Measurements from ENCODE around the gene CIC.
"Not testable (repeated sequence)": the region's sequence is repeated elsewhere in the genome, so short reads cannot be mapped to it uniquely, and the experiment has no call there.

CIC gene

DNA sequence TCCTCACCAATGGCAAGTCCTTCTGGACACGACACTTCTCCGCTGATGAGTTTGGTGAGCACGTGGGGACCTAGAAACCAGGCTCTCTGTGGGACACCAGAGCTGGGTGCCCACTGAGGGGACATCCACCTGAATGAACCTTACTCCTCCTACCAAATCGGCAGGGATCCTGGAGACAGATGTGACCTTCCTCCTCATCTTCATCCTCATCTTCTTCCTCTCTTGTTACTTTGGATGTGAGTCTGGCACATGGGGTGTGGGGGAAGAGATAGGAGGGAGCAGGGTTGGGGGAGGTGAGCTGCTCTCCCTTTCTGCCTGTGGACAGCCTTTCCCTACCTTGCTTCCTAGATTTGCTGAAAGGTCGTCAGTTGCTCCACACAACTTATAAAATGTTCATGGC is 46.0 kb downstream of the CIC start:
- DNase-seq: no peak

DNA sequence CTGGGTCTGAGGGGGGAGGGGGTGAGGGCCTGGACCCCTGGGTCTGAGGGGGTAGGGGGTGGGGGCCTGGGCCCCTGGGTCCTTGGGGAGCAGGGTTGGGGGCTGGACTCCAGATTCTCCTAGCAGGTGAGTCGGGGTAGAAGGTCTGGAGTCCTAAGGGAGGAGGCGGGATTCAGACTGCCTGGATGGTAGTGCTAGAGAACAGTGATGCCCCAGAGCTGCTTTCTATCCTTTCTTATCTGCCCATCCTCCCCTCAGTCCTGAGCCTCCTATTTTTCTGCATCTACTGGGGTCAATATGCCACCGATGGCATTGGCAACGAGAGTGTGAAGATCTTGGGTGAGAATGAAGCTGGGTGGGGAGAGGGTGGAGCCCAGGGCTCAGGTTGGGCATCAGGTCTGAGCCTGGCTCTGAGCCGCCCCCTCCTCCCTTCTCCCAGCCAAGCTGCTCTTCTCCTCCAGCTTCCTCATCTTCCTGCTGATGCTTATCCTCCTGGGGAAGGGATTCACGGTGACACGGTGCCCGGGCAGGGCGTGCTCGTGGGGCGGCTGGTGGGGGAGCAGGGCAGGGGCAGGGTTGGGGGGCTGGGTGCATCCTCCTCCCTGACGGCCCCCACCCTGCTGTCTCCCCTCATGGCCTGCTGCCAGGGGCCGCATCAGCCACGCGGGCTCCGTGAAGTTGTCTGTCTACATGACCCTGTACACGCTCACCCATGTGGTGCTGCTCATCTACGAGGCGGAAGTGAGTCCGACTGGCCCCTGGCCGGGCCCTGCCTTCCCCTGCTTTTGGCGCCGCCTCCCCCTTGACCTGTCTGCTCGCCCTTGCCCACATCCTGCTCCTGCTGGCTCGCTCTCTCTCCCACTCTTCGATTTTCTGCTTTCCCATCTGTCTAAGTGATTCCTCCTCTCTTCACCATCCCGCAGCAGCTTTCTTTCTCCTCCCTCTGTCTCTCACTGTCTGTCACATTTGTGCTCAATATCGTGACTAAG is 47.5 kb downstream of the CIC start:
- no peak for DNase-seq

DNA sequence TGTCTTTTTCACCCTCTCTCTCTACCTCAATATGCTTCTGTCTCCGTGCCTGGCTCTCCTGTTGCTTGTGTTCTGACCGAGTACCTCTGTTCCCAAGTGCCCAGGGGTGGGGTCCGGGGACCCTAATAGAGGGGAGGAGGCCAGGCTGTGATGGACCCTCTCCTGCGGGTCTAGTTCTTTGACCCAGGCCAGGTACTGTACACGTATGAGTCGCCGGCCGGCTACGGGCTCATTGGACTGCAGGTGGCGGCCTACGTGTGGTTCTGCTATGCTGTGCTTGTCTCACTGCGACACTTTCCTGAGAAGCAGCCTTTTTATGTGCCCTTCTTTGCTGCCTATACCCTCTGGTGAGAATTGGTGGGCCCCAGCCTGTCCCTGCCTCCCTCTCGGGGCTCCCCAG is 48.5 kb downstream of the CIC start:
- no peak for DNase-seq

DNA sequence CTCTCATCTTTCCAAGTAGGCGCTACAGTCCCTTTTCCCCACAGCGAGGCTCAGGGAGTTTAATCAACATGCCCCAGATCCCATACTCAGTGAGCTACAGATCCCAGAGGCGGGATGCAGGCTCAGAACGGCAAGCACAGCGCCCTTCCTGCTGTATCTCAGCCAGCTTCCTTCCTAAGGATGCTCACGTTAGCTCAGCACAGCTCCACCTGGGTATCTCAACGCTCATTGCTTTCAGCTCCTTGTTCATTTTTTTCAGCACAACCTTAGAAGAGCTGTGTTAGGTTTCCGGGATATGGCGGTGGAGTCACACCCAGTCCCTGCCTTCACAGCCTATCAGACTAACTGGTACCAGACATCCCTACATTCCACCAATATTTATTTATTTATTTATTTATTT is 53.3 kb downstream of the CIC start:
- DNase-seq: no peak

DNA sequence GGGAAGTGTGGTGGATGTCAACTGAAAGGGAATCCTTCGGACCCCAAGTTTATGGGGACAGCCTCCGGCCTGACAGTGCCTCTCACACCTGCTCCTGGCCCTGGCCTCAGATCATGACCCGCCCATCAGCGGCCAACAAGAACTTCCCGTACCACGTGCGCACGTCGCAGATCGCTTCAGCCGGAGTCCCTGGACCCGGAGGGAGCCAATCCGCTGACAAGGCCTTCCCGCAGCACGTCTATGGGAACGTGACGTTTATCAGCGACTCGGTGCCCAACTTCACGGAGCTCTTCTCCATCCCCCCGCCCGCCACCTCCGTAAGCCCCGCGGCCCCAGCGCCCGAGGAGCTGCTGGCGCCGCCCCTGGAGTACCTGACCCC is 54.4 kb downstream of the CIC start:
- no peak for DNase-seq

DNA sequence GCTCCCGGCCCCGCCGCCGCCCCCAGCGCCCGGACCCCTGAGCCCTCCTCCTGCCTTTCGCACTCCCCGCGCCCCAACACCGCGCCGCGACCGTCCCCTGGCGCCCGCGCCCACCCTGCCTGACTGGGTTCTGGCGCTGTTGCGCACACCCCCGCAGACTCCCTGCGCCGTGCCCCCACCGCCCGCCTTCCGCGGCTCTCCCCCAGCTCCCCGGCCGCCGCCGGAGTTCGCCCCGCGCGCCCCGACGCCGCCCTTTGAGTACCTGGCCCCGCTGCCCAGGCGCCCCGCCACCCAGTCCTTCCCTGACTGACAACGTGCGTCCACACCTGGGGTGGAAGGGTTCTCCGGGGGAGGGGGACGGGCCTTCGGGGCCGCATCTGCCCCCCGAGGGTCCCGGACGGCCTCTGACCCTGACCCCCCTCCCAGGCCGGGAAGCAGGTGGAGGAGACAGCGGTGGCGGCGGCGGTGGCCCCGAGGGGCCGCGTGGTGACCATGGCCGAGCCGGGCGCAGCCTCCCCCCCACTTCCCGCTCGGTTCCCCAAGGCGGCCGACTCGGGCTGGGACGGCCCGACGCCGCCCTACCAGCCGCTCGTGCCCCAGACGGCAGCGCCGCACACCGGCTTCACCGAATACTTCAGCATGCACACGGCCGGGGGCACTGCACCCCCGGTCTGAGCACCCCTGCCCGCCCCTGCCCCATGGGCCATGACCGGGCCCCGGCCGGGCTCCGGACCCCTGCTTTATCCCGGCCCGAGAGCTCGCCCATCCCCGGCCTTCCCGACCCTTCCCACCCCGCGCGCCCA is 55.0 kb downstream of the CIC start:
- no peak for DNase-seq

DNA sequence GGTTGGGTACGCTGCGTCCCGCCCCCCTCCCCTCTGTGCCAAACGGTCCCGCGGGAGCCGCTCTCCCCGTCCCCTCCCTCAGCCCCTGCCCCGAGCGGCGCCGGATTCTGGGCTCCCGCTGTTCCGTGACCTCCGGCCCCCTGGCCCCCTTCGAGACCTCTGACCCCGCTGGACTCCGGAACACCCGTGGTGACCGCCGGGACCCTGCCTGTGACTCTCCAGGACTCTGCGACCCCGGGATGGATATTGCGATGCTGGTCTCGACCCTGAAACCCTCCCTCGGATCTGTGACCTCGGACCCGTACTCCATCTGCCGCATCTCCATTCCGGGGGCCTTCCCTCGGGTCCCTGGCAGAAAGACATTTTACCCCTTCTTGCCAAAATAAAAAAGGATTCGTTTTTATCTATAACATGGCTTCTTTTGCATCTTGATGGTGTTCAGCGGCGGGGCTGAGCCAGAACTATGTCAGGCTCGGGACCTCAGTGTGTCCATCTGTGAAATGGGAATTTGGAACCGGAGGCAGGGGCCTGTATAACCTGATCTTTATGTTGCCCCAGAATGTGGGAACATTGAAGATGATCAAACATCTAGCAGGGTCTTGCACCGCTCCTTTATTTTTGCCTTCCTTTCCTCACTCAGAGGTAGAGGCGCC is 55.7 kb downstream of the CIC start:
- DNase-seq: no peak

DNA sequence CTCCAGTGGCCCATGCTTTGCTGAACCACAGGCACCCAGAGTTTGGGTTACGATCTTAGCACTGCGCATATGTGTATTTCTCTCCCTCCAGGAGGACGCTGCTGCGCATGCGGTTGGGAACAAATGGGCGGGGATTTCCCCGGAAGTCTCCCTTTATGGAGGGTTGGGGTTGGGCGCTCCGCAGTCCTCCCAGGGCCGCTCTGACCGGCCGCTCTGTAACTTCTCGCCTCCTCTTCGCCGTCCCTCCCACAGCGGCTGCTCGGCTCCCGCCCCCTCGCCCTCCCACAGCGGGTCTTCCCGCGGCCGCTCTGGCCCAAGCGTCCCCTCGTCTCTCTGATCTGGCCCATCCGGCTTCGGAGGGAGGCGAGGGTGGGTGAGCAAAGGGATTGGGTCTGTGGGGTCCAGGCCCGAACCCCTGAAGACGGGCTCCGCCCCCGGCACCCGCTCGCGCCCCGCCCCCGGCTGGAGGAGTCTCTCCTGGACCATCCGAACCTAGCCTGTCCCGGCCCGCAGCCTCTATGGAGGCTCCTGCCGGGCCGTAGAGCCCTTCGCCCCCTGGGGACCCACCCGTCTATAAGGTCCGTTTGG is 56.4 kb downstream of the CIC start, which contains the start of gene MEGF8:
Gene MEGF8 (plus strand): TSS at position 328 of the 588 bp plus-strand sequence. CDS start 609 bp downstream, outside the sequence.
- peak; percentile 99 for DNase-seq

DNA sequence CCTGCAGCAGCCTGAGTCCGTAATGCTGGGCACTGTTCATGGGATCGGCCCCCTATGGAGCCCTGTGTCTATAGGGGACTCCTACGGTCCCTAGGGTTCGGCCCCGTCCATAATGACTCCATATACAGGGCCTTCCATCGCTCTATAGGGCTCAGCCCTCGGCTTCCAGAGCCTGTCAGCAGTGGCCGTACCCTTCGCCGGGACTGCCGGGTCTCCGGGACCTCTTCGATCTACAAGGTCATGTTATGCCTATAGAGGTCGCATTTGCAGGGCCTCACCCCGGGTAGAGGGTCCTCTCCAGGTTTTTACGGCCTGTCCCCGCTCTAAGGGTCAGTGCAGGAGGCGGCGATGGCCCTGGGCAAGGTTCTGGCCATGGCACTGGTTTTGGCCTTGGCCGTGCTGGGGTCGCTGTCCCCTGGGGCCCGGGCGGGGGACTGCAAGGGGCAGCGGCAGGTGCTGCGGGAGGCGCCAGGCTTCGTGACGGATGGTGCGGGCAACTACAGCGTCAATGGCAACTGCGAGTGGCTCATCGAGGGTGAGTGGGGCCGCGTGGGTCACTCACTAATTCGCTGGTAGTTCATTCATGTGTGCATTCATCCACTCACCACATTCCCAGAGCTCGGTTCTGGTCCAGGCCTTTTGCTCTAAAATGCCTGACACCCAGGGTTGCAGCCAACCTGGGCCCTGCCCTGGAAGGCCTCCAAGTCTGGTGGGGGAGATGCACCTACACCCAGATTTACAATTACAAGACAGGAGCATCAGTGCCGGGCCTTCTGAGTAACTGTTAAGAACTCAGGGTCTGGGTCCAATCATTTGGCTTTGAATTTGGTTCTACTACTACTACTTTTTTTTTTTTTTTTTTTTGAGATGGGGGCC is 57.1 kb downstream of the CIC start:
- peak; percentile 38 for DNase-seq

DNA sequence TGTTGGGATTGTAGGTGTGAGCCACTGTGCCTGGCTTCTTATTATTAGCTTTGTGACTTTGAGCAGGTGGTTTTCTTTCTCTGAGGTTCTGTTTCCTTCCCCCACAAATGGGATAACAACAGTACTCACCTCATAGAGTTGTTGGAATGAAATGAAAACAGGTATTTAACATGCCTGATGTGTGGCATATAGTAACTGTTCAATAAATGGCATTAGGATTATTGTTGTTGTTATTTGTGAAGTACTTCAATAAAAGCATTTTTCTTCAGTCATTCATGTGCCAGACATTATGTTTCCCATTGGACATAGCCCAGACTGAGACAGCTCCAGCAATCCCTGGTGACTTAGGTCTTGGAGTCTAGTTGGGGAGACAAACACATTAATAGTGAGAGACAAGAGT is 57.9 kb downstream of the CIC start:
- no peak for DNase-seq

DNA sequence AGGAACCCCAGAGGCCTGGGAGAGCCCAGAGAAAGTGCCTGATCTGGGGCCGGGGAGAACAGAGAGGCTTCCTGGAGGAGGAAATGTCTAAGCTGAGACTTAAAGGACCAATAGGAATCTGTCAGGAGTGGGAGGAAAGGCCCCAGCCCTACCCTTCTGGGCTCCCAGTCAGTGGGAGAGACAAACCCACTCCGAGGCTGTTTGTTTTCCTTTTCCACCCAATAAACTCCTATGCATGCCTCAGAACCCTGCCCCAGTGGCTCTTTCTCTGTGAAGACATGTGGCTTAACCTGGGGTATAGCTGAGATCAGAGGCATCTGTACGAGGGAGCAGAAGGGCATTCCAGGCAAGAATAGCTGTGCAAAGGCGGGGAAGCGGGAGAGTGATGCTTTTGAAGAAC is 58.3 kb downstream of the CIC start:
- DNase-seq: no peak

DNA sequence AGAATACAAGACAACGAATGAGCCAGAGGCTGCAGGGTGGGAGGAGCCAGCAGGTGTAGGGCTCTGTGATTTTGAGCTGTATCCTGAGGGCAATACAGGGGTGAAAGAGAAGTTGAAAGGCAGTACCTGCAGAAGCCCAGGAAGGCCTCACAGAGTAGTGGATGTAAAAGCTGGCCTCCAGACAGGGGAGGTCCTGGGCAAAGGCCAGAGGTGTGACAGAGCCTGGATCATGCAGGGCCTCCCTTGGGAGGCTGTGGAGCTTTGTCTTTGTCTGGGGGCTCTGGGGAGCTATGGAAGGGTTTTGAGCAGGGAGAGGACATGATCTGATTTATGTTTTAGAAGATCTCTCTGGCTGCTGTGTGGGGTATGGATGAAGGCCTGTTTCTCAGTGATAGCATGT is 59.1 kb downstream of the CIC start:
- DNase-seq: no peak

DNA sequence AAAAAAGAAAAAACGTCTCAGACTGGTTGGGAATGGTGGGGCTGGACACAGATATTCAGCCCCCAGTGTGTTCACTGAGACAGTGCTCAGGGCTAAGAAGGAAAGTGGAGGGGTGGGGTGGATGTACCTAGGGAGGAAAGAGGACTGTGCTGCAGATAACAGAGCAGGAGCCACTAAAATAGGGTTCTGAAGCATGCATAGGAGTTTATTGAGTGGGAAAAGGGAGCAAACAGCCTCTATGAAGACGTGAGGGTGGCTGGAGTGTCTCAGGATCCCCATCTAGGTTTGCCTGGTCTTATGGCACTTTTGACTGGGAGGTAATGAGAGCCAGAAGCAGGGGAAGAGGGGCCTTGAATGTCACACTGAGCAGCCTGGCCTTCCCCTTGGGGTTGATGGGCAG is 59.8 kb downstream of the CIC start:
- DNase-seq: no peak

DNA sequence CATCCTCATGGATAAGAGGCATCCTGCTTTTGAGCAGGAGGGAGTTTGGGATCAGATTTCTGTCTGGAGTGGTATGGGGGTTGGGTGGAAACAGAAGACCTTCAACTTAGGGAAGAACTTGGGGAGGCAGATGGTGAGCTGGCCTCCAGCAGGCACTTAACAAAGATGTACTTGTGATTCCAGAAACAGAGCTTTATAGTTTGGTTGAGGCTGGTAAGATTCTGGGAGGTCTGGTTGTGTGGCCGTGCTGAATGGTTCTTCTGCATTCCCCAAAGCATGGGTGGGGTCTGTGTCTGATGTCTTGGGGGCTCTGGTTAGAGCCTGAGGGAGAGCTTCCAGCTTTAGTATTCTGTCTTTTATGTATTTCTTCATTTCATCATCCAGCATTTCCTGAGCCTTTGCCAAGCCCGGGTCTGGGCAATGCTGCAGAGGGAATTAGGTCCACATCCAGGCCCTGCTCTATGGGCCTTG is 61.2 kb downstream of the CIC start:
- DNase-seq: no peak

DNA sequence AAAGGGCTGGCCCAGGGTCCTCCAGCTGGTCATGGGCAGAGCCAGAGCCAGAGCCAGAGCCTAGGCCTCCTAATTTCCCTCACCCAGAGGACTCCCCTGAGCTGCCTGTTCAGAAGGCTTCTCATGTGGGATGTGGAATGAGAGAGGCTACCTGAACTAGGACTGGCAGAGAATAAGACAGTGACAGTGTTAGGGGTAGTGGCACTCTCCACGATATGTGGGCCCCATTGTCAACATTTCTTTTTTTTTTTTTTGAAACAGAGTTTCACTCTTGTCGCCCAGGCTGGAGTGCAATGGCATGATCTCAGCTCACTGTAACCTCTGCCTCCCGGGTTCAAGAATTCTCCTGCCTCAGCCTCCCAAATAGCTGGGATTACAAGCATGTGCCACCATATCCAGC is 62.3 kb downstream of the CIC start:
- not testable (repeated sequence) for DNase-seq

DNA sequence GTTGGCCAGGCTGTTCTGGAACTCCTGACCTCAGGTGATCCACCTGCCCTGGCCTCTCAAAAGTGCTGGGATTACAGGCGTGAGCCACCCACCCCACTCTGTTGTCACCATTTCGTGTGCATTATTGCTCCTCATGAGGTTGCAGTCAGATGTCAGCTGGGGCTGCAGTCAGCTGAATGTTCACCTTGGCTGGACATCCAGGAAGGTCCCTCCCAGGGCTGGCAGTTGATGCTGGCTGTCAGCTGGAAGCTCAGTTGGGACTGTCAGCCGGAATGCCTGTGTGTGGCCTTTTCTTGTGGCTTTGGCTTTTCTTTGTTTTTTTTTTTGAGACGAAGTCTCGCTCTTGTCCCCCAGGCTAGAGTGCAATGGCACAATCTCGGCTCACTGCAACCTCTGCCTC is 63.0 kb downstream of the CIC start:
- no peak for DNase-seq

DNA sequence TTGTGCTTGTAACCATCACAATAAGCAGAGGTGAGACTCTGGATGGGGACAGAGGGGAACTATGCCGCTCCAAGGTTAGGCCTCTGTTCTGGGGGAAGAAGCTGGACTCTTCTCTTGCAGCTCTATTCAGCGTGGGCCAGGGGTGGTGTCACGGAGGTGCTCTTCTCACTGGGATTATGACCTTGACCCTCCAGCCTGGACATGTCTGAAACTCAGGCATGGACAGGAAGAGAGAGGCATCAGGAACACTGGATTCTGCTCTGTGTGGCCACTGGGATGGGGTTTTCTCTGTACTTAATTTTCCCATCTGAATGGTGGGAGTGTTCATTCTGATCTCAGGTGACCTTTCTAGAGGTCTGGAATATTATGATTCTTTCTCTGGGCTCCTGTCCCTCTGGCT is 64.0 kb downstream of the CIC start:
- no peak for DNase-seq

DNA sequence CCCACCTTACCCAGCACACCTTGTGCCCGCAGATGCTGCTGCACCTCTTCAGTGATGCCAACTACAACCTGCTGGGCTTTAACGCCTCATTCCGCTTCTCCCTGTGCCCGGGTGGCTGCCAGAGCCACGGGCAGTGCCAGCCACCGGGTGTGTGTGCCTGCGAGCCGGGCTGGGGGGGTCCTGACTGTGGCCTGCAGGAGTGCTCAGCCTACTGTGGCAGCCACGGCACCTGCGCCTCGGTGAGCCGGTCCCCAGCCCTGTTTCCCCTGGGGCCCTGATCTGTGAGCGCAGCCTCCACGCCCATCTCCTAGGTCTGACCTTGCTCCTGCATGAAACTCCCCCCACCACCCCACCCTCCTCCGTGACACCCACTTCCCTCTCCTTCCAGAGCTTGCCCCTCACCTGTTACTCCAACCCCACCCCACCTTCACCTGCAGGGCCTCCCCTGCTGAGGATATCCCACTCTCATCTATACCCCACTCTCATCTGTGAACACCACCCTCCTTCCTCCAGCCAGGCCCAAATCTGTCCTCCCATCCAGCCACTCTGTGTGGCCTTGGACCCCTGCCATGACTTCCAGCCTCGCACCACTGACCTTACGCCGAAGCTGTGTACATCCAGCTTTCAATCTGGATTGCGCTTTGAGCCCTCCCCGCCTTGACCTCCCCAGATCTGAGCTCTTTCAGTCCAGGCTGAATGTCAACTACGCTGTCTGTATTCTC is 65.1 kb downstream of the CIC start:
- no peak for DNase-seq

DNA sequence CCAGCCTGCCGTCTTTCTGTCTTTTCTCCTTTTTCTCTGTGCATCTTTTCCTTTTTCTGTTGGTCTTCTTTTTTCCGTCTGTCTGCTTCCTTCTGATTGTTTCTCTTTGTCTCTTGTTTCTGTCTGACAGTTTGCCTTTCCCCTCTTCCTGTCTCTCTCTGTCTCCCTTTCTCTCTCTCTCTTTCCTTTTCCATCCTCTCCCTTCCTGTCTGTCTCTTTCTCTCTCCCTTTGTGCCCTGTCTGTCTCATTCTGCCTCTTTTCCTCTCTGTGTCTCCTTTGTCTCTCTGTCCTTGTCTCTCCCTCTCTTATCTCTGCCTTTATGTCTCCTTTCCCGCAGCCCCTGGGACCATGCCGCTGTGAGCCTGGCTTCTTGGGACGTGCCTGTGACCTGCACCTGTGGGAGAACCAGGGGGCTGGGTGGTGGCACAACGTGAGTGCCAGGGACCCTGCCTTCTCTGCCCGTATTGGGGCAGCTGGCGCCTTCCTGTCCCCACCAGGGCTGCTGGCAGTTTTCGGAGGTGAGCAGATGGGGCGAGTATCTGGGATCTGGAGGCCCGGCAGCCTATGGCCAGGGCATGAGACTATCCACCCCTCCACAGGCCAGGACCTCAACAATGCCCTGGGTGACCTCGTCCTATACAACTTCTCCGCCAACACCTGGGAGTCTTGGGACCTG is 65.8 kb downstream of the CIC start:
- DNase-seq: no peak

DNA sequence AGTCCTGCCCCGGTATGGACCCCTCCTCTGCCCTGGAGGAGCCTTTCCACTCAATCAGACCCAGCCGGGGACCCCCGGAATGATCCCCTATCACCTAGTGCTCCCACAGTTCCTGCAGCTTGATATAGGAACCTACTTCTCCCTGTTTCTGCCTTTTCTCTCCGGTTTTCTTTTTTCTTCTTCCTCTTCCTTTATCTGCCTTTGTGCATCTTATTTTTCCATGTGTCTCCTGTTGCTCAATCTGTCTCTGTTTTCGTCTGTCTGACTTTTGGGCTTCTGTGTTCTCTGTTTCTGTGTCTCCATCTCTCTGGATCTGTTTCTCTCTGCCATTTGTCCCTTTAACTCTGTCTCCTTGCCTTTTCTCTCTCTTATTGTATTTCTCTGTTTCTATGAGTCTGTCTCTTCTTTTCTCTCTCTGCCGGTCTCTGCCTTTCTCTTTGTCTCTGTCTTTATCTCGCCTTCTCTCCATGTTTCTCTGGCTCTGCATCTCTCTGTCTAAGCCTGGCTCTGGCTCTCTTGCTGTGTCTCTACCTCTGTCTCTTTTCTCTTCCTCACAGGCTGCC is 66.4 kb downstream of the CIC start:
- no peak for DNase-seq

All from CD4-positive, alpha-beta T cell treated with Interleukin-17A for 1 hour (primary cell).